KOPT-K1 (cell line): ENCODE data around the gene SRP9.

Experiments
- H3K27ac ChIP-seq: fragments of 200-600 bp; sonication (generic); 2 replicates; pipeline ENCODE4 v1.5.1; 2016; ENCODE audit warnings: antibody characterized with exemption, mild to moderate bottlenecking, low read depth, low read length; ENCODE audit not compliant: poor library complexity, severe bottlenecking
- H3K36me3 ChIP-seq: fragments of 200-600 bp; sonication (generic); 2 replicates; pipeline ENCODE4 v1.5.1; 2017; ENCODE audit warnings: antibody characterized with exemption, mild to moderate bottlenecking, low read length, moderate library complexity; ENCODE audit not compliant: insufficient read depth
- H3K9me3 ChIP-seq: fragments of 200-600 bp; sonication (generic); 2 replicates; pipeline ENCODE4 v1.5.1; 2017; ENCODE audit warnings: antibody characterized with exemption, low read length, mild to moderate bottlenecking; ENCODE audit not compliant: insufficient read depth, poor library complexity, severe bottlenecking

Gene SRP9, protein sequence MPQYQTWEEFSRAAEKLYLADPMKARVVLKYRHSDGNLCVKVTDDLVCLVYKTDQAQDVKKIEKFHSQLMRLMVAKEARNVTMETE

DNA sequence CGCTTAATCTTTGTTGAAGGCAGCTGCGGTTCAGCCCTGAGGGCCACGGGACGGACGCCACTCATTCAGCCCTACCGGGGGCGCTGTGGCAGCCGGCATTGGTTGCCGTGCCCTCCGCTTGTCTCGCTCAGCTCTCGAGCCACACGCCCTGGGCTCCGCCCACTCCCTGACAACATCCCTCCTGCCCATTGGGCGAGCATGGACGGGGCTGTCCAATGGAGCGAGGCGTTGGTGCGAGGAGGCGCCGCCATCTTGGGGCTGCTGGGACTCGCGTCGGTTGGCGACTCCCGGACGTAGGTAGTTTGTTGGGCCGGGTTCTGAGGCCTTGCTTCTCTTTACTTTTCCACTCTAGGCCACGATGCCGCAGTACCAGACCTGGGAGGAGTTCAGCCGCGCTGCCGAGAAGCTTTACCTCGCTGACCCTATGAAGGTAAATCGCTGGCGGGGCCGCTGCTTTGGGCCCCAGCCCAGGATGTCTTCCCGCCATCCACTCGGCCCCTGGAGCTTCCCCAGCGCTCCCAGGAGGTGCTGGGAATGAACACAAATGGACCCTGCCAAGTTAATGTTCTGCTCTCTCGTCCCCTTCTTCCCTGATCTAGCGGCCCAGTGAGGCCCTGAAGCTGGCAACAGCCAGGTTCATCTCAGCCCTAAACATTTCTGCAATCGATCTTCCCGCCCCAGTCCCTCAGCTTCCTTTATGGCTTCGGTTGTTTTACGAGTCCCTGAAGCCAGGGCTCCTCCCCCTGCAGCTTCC is at the start of gene SRP9:
Gene SRP9 (plus strand): TSS at position 244 of the 754 bp plus-strand sequence. CDS start 115 bp downstream, at position 359.
- peaks cover 36% of the 10 kb centered on the region for H3K36me3 ChIP-seq
- no peaks in the 10 kb centered on the region for H3K9me3 ChIP-seq
- peak within 1 kb of the TSS; percentile 94 for H3K27ac ChIP-seq

DNA sequence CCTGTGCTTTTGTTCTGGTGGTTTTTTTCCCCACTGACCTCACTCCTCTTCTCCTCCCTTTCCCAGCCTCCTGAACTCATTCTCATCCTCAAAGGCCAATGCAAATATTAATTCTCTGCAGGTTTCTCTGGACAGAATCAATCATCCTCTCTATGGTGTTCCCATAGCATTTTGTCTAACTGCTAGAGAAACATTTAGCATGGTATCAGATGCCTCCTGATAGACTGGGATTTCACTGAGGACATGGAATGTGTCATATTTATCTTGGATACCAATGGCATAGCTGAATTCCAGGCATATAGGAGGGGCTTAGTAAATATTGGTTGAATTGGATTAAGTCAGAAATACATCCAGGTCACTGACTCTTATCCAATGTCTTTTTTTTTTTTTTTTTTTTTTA is 46.1 kb upstream of the SRP9 start:
- Histone ChIP-seq H3K9me3 (no peaks in the 10 kb centered on the region), H3K27ac (no peak overlapping the region), H3K36me3 (no peaks in the 10 kb centered on the region)

DNA sequence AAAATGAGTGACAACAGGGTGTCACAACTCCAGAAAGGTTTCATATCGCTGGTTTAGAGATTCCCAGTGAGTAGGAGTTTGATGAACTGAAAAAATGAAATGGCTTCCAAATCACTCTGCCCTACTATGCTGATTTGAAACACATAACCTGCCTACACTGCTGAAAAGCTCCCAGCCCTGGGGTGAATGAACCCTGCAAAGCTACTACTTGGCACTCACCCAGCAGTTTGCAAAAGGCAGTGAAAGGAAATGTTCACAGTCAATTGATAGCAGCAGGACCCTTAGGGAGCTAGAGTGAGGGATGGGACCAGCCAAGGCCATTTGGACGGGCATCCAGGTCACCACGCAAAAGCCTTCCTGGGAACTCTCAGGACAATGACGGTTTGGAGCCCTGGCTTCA is 44.4 kb upstream of the SRP9 start:
- Histone ChIP-seq H3K27ac (no peak overlapping the region), H3K36me3 (no peaks in the 10 kb centered on the region), H3K9me3 (no peaks in the 10 kb centered on the region)

DNA sequence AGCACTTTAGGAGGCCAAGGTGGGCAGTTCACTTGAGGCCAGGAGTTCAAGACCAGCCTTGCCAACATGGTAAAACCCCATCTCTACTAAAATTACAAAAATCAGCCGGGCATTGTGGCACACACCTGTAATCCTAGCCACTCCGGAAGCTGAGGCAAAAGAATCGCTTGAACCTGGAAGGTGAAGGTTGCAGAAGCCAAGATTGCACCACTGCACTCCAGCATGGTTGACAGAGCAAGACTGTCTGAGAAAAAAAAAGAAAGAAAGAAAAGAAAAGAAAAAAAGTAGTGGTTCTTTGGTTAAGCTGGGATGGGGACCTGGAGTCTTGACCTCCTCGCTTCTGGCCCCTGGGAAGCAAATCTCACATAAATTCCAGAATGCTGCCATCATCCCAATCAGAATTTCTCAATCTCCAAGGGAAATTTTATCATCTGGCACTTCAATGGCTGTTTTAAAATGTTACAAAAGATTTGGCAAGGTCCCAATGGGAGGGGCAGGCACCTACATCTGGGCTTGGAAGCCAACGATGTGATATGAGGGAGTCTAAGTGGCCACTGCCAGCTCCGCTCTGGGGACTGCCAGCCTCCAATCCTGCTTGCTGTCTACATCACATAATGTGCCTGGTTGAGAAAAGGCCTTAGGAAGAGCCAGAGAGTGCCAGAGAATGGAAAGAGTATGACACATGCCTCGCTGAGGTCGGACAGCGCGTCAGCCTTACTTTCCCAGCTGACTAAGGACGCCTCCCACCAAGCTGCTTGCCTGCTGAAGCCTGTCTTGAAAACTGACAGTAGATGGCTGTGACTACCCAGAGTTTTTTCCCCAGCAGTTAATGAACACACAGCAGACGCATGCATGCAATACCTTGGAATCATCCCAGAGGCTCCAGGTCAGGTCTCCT is 42.1 kb upstream of the SRP9 start:
- Histone ChIP-seq H3K36me3 (no peaks in the 10 kb centered on the region), H3K27ac (no peak overlapping the region)

DNA sequence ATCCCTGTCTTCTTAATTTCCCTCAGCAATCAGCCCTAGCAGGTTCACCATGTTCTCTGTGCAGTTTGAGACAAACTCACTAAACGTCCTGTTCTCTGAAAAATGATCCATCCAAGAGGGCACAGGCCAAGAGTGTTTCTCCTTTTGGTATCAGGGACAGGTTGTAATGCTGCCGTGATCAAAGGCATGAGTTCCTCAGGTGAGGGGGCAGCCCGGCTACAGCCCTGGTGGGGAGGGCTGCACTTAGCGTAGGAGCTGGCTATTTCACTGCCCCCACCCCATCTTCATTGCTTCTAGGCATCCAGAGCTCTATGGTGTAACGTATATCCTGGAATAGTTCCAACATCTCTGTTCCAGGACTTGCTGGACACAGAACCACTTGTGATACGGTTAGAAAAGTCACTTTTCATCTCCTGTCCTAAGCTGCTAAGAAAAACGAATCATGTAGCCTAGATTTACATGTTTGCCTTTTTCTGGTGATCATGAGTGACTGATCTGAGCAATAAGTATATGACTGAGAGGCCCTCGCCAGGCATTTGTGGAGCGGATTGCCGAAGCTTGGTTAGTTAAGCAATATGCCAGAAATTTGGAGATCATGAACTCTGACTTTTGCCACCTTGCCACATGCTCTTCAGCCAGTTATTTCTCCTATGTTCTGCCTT is 41.1 kb upstream of the SRP9 start:
- Histone ChIP-seq H3K36me3 (no peaks in the 10 kb centered on the region), H3K27ac (no peak overlapping the region), H3K9me3 (no peaks in the 10 kb centered on the region)

More for the DNA sequence above, 42.1 kb upstream of the SRP9 start:
- no peaks in the 10 kb centered on the region for H3K9me3 ChIP-seq

DNA sequence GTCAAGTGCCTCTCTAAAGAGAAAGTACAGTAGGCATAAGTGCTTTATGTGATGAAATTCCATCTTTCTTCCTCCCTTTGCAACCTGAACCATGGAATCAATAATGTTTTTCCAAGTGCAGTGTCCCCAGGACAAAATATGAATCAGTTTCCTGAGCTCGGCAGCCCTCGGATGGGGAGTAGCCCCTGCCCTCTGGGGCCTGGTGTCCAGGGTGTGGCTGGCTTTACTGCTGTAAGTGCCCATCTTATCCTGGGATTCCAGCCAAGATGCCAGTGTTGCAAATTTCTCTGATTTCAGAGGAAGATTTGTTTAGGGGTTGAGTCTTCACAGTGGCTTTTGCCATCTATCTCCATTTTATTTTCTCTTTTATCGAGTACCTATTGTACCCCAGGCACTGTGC is 40.5 kb upstream of the SRP9 start:
- H3K36me3 ChIP-seq = no peaks in the 10 kb centered on the region
- H3K27ac ChIP-seq = no peak overlapping the region
- no peaks in the 10 kb centered on the region for H3K9me3 ChIP-seq

DNA sequence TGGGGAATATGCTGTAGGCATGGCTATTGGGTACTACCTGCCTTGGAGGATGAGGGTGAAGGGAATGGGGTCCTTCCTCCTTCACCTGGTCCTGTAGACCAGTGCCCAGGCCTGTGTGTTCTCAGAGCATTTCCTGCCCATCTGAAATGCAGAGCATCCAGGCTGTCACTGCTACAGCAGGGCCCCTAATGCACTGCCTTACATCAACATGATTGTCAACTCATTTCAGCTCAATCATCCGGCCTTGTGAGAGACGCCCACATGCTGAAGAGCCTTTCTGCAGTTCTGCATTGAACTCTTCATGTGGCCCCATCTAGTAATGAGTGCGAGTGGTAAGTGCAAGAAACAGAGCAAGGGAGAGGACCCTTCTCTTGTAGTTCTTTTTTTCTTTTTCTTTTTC is 39.8 kb upstream of the SRP9 start:
- Histone ChIP-seq H3K36me3 (no peaks in the 10 kb centered on the region), H3K27ac (no peak overlapping the region), H3K9me3 (no peaks in the 10 kb centered on the region)

DNA sequence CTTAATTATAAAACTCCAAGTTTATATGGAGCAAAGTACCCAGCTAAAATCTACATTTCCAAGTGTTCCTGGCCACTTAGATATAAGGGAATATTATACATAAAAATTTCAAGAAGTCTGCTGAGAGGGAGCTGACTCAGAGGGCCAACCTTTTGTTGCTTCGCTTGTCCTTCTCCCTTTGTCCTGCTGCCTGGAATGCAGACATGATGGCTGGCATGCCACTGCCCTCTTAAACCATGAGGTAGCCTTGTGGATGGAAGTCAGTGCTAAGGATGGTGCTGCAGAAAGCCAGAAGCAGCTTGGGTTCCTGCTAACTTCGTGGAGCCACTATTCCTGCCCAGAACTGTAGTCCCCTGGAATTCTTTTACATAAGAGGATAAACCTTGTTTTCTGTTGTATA is 38.9 kb upstream of the SRP9 start:
- Histone ChIP-seq H3K36me3 (no peaks in the 10 kb centered on the region), H3K27ac (no peak overlapping the region), H3K9me3 (no peaks in the 10 kb centered on the region)

DNA sequence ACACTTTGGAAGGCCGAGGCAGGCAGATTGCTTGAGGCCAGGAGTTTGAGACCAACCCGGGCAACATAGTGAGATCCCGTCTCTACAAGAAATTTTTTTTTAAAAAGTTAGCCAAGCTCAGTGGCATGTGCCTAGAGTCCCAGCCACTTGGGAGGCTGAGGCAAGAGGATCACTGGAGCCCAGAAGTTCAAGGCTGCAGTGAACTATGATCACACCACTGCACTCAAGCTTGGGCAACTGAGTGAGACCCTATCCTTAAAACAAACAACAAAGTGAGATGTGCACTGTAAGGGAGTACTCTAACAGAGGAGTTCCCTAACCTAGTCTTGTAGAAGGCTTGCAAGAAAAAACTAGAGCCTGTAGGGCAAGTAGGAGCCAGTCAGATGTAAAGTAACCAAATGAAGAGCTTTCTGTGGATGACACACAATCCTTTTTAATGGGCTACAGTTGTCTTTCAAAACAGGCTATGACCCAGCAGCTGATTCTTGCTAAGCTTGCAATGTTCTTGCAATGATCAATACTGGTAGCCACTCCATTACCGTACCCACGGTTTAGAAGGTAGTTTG is 38.0 kb upstream of the SRP9 start:
- Histone ChIP-seq H3K9me3 (no peaks in the 10 kb centered on the region), H3K27ac (no peak overlapping the region), H3K36me3 (no peaks in the 10 kb centered on the region)

DNA sequence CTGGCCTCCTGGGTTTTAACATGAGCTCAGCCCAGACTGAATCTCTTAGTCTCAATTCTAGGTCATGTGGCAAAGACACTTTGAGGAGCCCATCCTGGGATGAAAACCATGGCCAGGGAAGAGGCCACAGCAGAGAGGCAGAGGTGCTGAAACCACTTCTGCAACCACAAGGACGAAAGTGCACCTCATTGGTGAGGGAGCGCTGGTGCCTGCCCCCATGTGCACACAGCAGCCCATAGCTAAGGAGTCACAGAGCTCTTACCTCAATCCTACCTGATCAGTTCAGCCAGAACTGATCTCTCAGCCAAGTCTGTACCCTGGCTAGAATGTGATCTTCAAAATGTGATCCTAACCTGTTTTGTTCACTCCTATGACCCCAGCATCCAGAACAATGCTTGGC is 32.9 kb upstream of the SRP9 start:
- Histone ChIP-seq H3K9me3 (no peaks in the 10 kb centered on the region), H3K27ac (no peak overlapping the region), H3K36me3 (no peaks in the 10 kb centered on the region)

DNA sequence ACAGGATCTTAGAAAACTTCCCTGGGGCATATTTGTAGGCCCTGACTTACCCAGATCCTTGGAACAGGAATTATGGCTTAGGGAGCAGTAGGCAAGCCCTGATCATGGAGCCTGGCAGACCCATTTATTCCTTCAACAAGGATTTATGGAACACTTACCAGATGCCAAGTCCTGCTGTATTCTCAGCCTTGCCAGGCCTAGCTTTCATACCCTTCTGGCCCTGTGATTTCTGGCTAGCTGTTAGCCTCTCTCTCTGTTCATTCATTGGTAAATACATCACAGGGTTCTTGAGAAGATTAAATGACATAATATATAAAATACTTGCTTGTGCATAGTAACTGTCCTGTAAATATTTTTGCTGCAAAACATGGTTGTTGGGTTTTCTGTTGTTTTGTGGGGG is 32.4 kb upstream of the SRP9 start:
- no peaks in the 10 kb centered on the region for H3K9me3 ChIP-seq
- no peaks in the 10 kb centered on the region for H3K36me3 ChIP-seq
- no peak overlapping the region for H3K27ac ChIP-seq

DNA sequence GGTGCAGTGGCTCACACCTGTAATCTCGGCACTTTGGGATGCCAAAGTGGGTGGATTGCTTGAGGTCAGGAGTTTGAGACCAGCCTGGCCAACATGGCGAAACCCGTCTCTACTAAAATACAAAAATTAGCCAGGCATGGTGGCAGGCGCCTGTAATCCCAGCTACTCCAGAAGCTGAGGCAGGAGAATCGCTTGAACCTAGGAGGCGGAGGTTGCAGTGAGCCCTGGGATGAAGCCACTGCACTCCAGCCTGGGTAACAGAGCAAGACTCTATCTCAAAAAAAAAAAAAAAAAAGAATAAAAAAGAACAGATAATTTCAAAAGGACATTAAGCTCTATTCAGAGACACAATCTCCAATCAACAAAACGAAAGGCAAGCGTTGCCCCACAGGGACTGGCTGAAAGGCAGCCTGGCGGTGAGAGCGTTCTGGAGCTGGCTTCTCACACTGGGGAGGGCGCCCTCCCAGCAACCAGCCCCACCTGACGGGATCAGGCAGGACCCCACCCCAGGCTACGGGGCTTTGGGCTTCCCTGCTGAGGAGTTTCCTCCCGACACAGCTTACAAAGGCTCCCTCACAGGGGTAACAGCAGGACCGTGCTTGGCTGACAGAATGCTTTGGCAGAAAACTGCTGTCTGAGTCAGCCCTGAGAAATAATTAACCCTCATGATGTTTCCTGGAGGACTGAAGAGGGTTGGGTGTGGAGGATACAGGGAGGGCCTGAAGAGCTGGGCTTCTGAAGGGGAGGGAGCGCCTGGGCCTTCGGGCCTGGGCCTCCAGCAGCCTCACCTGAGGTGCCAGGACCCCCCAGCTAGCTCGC is 31.1 kb upstream of the SRP9 start:
- no peak overlapping the region for H3K27ac ChIP-seq
- H3K9me3 ChIP-seq = no peaks in the 10 kb centered on the region
- no peaks in the 10 kb centered on the region for H3K36me3 ChIP-seq

DNA sequence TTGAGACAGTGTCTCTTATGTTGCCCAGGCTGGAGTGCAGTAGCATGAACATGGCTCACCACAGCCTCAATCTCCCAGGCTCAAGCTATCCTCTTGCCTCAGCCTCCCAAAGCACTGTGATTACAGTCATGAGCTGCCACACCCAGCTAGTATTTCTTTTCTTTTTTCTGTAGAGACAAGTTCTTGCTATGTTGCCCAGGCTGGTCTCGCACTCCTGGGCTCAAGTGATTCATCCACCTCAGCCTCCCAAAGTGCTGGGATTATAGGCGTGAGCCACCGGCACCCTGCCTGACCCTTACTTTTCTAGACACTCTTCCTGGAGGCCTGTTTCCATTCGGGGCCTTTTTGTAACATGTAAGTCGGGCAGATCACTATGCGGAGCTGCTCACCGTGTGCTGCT is 30.1 kb upstream of the SRP9 start:
- Histone ChIP-seq H3K27ac (no peak overlapping the region), H3K36me3 (no peaks in the 10 kb centered on the region), H3K9me3 (no peaks in the 10 kb centered on the region)

DNA sequence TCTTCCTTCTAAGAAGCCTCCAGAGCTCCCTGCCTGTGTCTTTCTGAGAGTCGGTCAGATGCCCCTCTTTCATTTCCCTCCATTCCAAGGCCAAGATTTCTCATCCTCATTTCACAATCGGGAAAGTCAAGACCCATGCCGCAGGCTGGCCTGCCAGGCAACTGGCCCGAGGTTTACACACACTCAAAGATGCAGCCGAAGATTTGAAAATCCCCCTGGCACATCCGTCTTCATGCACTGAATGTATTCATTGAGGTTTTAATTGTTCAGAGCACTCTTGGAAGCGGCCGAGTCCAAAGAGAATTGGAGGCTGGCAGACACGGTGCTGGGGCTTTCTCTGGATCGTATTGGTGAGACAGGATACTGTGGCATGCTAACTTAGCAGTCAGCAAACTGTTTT is 29.1 kb upstream of the SRP9 start:
- H3K36me3 ChIP-seq = no peaks in the 10 kb centered on the region
- no peak overlapping the region for H3K27ac ChIP-seq
- H3K9me3 ChIP-seq = no peaks in the 10 kb centered on the region
